Uterus (tissue), 4 donors: ENCODE results near the gene SPON2. TPM values are rescaled to one million over a fixed set of nuclear protein-coding genes. Genes with fewer than 3 reads are reported as not detected.

ENCODE experiments used
- DNase-seq, 2 donors: peaks; one replicate each; pipeline ENCODE4 v3.0.0-alpha.2; 2019 to 2020
- H3K27ac ChIP-seq, 2 donors: fragments of 200-600 bp; sonication (generic); 1 replicate in 1 of 2; 2 replicates in 1 of 2; pipeline ENCODE4 v1.5.1; 2016 to 2018
- H3K27me3 ChIP-seq, 2 donors: fragments of 200-600 bp; sonication (generic); one replicate each; pipeline ENCODE4 v1.5.1; 2018 to 2019; ENCODE audit warnings: control low read depth in 1 of 2
- H3K36me3 ChIP-seq, 2 donors: fragments of 200-600 bp; sonication (generic); one replicate each; pipeline ENCODE4 v1.5.1; 2019; ENCODE audit warnings: control low read depth in 1 of 2
- H3K4me1 ChIP-seq, 2 donors: fragments of 200-600 bp; sonication (generic); one replicate each; pipeline ENCODE4 v1.5.1; 2018 to 2019; ENCODE audit warnings: control low read depth in 1 of 2
- H3K4me3 ChIP-seq, 2 donors: fragments of 200-600 bp; sonication (generic); 1 replicate in 1 of 2; 2 replicates in 1 of 2; pipeline ENCODE4 v1.5.1; 2018 to 2019; ENCODE audit warnings: mild to moderate bottlenecking in 1 of 2
- H3K9me3 ChIP-seq, 2 donors: fragments of 200-600 bp; sonication (generic); one replicate each; pipeline ENCODE4 v1.5.1; 2019; ENCODE audit warnings: control low read depth in 1 of 2
- CTCF ChIP-seq, 4 experiments: fragments of 200-600 bp in 2 of 4; fragments of 450-650 bp in 2 of 4; sonication (generic) in 2 of 4; IDR thresholded peaks; one replicate each; pipeline ENCODE4 v1.5.1; 2016 to 2019; ENCODE audit warnings: antibody characterized with exemption in 4 of 4, mild to moderate bottlenecking in 2 of 4, moderate library complexity in 1 of 4
- POLR2A ChIP-seq, 2 donors: fragments of 450-650 bp; IDR thresholded peaks; one replicate each; pipeline ENCODE4 v1.6.1; 2016; ENCODE audit warnings: antibody characterized with exemption in 2 of 2, mild to moderate bottlenecking in 1 of 2, moderate library complexity in 1 of 2
- intact Hi-C: fragments of 100-400 bp; cut with DNase I; formaldehyde crosslinking; loops from one replicate; pipeline ENCODE4 v1.15.1; 2023; ENCODE audit warnings: low total_unique reads
- total RNA-seq, 4 donors: library from RNA; depleted of rRNA in 3 of 4; stranded (reverse); fragments of >200 nt in 3 of 4; gene quantifications; one replicate each; pipeline versions ENCODE4 v1.1.0 to v1.2.4, GENCODE V29; 2014 to 2023
- donor health status: DM: yes; HTN: yes; CAD: no.

The SPON2 gene
- total RNA-seq, 4 donors from 2014 or later, result 60.6 to 262 (median 115) TPM

- peak in 1 of 2 donors; percentile 61 for DNase-seq
- no peaks in the 10 kb centered on the region for H3K36me3 ChIP-seq
- no peak for TF ChIP-seq POLR2A (IDR thresholded peaks at IDR 0.05)
- no peak for TF ChIP-seq CTCF (IDR thresholded peaks at IDR 0.05)
- peaks cover 22 to 53% of the 10 kb centered on the region in 2 donors for H3K4me1 ChIP-seq
- H3K27ac ChIP-seq, result peak overlapping the region; percentile 88 to 93
- no peaks in the 10 kb centered on the region for H3K9me3 ChIP-seq
- intact Hi-C loops, result no loop called here
- no peak overlapping the region for H3K4me3 ChIP-seq
- no peaks in the 10 kb centered on the region for H3K27me3 ChIP-seq
These were observed 36.8 kb upstream of the SPON2 start for GRCh38 chr4:1208970-1209704.

DNA sequence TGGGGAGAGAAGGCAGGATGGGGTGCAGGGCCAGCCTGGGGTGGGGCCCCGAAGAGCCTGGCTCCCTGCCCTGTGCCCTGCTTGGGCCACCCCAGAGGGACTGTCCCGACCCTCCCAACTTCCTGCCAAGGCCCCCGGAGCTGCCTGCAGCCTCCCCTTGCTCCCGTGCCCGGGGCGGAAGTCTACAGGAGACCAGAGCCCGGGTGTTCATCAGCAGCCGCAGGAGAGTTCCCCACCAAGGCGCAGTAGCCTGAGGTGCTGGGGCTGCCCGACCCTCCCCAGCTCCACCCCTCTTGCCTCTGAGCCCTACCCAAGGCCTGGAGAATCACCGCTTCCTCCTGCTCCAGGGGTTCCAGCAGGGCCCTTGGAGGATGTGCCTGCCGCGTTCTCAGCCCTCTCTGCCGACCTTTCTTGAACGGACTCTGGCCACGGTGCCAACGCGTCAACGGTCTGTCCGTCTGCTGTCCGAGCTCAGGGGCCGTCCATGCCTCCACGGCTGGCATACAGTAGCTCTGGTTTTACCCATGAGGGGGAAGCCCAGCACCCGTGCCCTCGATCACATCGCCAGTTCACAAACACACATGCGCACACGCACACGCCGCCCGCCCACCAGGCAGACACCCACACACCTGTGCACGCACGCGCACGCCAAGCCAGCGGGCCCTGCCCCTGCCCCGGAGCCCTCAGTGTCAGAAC is 36.0 kb upstream of the SPON2 start:
- Histone ChIP-seq H3K27me3 (no peaks in the 10 kb centered on the region), H3K9me3 (no peaks in the 10 kb centered on the region), H3K36me3 (no peaks in the 10 kb centered on the region), H3K4me1 (peaks cover 22 to 51% of the 10 kb centered on the region in 2 donors), H3K4me3 (peak overlapping the region; percentile 2 to 11), H3K27ac (peak overlapping the region; percentile 88 to 93)
- peak in 1 of 2 donors; percentile 40 for DNase-seq
- TF ChIP-seq POLR2A (IDR thresholded peaks at IDR 0.05) (no peak), CTCF (IDR thresholded peaks at IDR 0.05) (no peak)
- intact Hi-C loops, result no loop called here

DNA sequence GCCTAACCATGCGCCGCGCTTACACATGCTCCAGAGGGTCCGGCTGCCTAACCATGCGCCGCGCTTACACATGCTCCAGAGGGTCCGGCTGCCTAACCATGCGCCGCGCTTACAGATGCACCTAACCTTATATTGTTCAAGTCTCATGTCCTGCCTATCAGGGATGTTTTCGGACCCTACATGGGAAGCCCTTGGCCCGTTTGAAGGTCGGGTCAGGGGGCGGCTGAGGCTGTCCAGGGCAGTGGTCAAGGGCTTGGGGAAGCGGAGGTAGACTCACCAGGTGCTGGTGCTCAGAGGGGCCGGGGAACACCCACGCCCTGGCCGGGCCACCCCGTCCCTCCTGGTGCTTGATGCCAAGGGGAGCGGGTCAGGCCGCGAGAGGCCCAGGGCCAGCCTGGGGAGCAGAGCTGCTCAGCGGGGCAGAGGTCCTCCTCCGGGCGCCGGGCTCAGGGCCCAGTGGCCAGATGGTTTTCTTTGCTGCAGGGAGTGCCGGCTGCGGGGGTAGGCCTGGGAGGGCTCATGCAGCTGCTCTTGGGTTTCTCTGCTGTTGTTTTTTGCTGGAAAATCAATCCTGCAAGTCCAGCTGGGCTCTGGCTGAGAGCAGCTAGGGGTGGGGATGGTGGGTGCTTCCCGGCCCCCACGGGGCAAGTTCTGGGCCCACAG is 35.4 kb upstream of the SPON2 start:
- peak; percentile 84 for DNase-seq
- Histone ChIP-seq H3K9me3 (no peaks in the 10 kb centered on the region), H3K36me3 (no peaks in the 10 kb centered on the region), H3K27me3 (no peaks in the 10 kb centered on the region), H3K4me1 (peaks cover 22 to 48% of the 10 kb centered on the region in 2 donors), H3K27ac (peak overlapping the region; percentile 88 to 93), H3K4me3 (peak overlapping the region; percentile 2 to 11)
- TF ChIP-seq CTCF (IDR thresholded peaks at IDR 0.05), result no peak
- TF ChIP-seq POLR2A (IDR thresholded peaks at IDR 0.05), result no peak
- intact Hi-C loops, result no loop called here

- no peaks in the 10 kb centered on the region for H3K9me3 ChIP-seq
- peak in 1 of 2 donors; percentile 23 for DNase-seq
- peaks cover 22 to 45% of the 10 kb centered on the region in 2 donors for H3K4me1 ChIP-seq
- TF ChIP-seq CTCF (IDR thresholded peaks at IDR 0.05) (no peak), POLR2A (IDR thresholded peaks at IDR 0.05) (no peak)
- intact Hi-C loops, result no loop called here
- H3K27me3 ChIP-seq, result no peaks in the 10 kb centered on the region
- no peaks in the 10 kb centered on the region for H3K36me3 ChIP-seq
- peak overlapping the region; percentile 88 to 93 for H3K27ac ChIP-seq
- no peak overlapping the region for H3K4me3 ChIP-seq
These were observed 34.7 kb upstream of the SPON2 start for GRCh38 chr4:1207157-1207470.
